Activated CD4-positive, alpha-beta T cell treated with anti-CD3 and anti-CD28 coated beads for 36 hours (primary cell): ENCODE measurements around the gene ALDH1L2. TPM values are rescaled to one million over a fixed set of nuclear protein-coding genes. Genes with fewer than 3 reads are reported as not detected.

Experiments
- ATAC-seq: fragments of 200-7000 bp; cut with Tn5 transposase; one replicate; pipeline ENCODE4 v1.10.0; 2021; ENCODE audit warnings: mild to moderate bottlenecking, moderate library complexity
- CTCF ChIA-PET: fragments of 350-600 bp; sonication (Branson Sonifier 250); formaldehyde crosslinking; loops from one replicate; lab custom pipeline; 2021; ENCODE audit warnings: antibody characterized with exemption; lab: Charles Lee
- POLR2A ChIA-PET: fragments of 350-600 bp; sonication (Branson Sonifier 250); formaldehyde crosslinking; loops from one replicate; lab custom pipeline; 2021; ENCODE audit warnings: antibody characterized with exemption, inconsistent platforms; lab: Charles Lee
- DNase-seq: peaks from one replicate; pipeline ENCODE4 v3.0.0-alpha.2; 2020
- H3K27ac Mint-ChIP-seq: one replicate; pipeline ENCODE4 v1.8.0; 2021; ENCODE audit warnings: mixed read lengths
- H3K27me3 Mint-ChIP-seq: one replicate; pipeline ENCODE4 v1.8.0; 2021; ENCODE audit warnings: mixed read lengths
- H3K36me3 Mint-ChIP-seq: one replicate; pipeline ENCODE4 v1.8.0; 2021; ENCODE audit warnings: low read depth, mixed read lengths
- H3K4me1 Mint-ChIP-seq: one replicate; pipeline ENCODE4 v1.8.0; 2021; ENCODE audit warnings: mixed read lengths
- H3K4me3 Mint-ChIP-seq: one replicate; pipeline ENCODE4 v1.8.0; 2021; ENCODE audit warnings: mild to moderate bottlenecking, moderate library complexity, mixed read lengths
- H3K9me3 Mint-ChIP-seq: one replicate; pipeline ENCODE4 v1.8.0; 2021; ENCODE audit warnings: low read depth, mixed read lengths
- intact Hi-C, 2 experiments: fragments of 100-400 bp; cut with DNase I in 1 of 2; cut with micrococcal nuclease in 1 of 2; formaldehyde crosslinking; loops; one replicate each; pipeline versions ENCODE4 v1.14.2 to v1.15.1; 2022 to 2024; cut with DNase I, micrococcal nuclease
- total RNA-seq, 2 experiments: library from RNA; stranded (reverse); gene quantifications; one replicate each; pipeline ENCODE4 v1.2.3, GENCODE V29; 2021

The ALDH1L2 gene
- total RNA-seq, result 1 to 10 TPM; 7.1 to 7.6 TPM

DNA sequence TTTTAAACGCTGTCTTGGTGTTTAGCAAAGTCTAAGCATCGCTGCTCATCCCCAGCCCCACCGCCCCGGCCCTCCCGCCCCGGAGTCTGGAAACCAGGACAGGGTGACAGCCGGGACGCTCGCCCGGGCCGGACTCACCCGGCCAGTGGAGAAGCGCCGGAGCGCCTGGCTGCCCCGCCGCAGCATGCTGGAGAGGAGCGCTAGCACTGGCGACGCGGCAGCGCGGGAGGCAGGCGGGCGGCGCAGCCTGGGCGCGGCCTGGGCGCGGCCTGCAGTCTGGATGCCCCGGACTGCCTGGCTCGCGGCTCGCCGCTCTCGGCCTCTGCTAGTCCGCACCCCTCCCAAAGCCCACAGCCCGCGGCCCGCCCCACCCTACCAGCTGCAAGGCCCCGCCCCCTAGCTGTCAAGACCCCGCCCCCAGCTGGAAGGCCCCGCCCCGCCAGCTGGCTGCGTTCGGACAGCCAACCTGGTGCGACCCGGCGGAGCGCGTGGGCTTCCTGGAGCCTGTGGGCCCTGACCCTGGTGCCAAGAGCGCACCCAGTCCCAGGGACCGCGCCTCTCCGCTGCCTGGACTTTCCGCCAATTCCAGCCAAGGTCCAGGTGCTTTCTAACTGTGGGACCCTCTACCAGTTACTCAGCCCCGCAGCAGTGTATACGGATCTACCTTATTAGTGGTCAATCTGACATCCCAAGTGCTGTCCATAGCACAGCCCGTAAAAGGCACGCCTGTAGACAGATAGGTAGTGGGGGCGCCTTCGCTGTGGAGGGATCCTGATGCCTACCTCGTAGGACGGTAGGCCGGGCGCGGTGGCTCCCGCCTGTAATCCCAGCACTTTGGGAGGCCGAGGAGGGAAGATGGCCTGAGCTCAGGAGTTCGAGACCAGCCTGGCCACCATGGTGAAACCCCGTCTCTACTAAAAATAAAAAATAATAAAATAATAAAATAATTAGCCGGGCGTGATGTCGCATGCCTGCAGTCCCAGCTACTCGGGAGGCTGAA, at the start of gene ALDH1L2:
TSS of gene ALDH1L2 (minus strand) at position 208 of the 1,000 bp plus-strand sequence. CDS start at position 186, 22 bp downstream.
- H3K4me1 Mint-ChIP-seq, result peaks cover 7% of the 10 kb centered on the region
- peak; percentile 80 for DNase-seq
- H3K36me3 Mint-ChIP-seq, result no peaks in the 10 kb centered on the region
- POLR2A ChIA-PET, result no interaction called here
- peaks cover 24% of the 10 kb centered on the region for H3K27me3 Mint-ChIP-seq
- CTCF ChIA-PET, result no interaction called here
- peaks cover 3% of the 10 kb centered on the region for H3K9me3 Mint-ChIP-seq
- H3K4me3 Mint-ChIP-seq, result peak within 1 kb of the TSS; percentile 76
- peak; percentile 96 for ATAC-seq
- intact Hi-C loops, result loop anchor here in 1 of 2 experiments (1.0 kb wide), 1 partner anchor 23 kb away; the partner anchor contains the start of gene WASHC4
- H3K27ac Mint-ChIP-seq, result peak within 1 kb of the TSS; percentile 59

DNA sequence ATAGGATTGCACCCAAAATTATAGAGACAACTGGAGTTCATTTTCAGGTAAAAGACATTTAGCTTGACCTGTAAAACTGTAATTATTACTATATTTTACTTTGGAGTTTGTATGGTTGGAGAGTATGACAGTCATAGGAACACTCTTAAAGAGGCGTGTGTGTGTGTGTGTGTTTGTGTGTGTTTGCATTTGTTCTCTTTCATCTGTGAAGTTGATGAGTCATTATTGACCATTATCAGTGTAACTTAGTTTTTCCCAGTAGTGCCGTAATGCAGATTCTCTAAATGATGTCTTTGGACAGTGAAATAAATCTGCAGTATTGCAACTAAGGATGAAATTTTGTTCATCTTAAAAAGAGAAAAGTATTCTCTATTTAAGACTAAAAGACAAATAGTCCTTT, 36.3 kb upstream of the ALDH1L2 start:
- POLR2A ChIA-PET, result no interaction called here
- no peak for DNase-seq
- H3K4me3 Mint-ChIP-seq, result no peak overlapping the region
- H3K36me3 Mint-ChIP-seq, result peaks cover 39% of the 10 kb centered on the region
- ATAC-seq, result no peak
- H3K9me3 Mint-ChIP-seq, result no peaks in the 10 kb centered on the region
- H3K4me1 Mint-ChIP-seq, result peaks cover 9% of the 10 kb centered on the region
- no peaks in the 10 kb centered on the region for H3K27me3 Mint-ChIP-seq
- CTCF ChIA-PET, result interaction anchor here (0.7 to 1.3 kb wide), 2 partner anchors 10 to 68 kb away, joined by 3 read pairs; no protein-coding TSS in a partner anchor
- no peak overlapping the region for H3K27ac Mint-ChIP-seq
- intact Hi-C loops, result no loop called here

DNA sequence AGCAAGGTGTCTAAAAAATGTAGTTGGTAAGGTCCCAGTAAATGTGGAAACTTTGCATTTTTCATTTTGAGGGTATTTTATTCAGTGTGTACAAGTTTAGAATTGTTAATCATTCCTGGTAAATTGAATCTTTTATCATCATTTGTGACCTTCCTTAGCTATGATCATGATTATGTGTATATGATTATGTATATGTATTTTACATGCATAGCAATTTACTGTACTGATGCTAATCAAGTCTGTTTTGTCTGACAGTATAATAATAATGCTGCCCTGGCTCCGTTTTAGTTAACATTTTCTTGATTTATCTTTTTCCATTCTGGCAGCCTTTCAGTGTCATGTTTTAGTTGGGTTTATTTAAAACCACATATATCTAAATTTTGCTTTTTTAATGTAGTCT, 32.7 kb upstream of the ALDH1L2 start:
- ChIA-PET CTCF (no interaction called here), POLR2A (no interaction called here)
- H3K36me3 Mint-ChIP-seq, result peaks cover 43% of the 10 kb centered on the region
- no peak overlapping the region for H3K27ac Mint-ChIP-seq
- intact Hi-C loops, result no loop called here
- H3K27me3 Mint-ChIP-seq, result no peaks in the 10 kb centered on the region
- no peak overlapping the region for H3K4me3 Mint-ChIP-seq
- no peak for ATAC-seq
- H3K9me3 Mint-ChIP-seq, result no peaks in the 10 kb centered on the region
- peaks cover 16% of the 10 kb centered on the region for H3K4me1 Mint-ChIP-seq
- DNase-seq, result no peak

DNA sequence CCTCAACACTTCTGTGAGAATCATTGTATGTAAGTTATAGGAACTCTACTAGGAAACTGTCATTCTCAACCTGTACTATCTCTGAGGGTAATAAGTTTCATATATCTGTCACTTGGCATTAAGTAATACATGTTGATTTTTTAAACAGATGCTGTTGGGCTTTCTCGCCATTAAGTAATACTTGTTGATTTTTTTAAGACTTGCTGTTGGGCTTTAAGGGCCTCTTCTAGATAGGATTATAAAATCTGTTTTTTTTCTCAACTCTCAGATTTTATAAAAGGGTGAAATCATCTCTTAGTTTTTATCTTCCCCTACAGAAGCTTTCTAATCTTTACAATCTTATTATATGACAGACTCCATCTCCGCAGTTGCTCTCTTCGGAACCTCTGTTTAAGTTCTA, 28.8 kb upstream of the ALDH1L2 start:
- intact Hi-C loops, result no loop called here
- Mint-ChIP-seq H3K9me3 (no peaks in the 10 kb centered on the region), H3K27ac (no peak overlapping the region), H3K27me3 (no peaks in the 10 kb centered on the region), H3K4me1 (peaks cover 35% of the 10 kb centered on the region), H3K36me3 (peaks cover 35% of the 10 kb centered on the region), H3K4me3 (no peak overlapping the region)
- CTCF ChIA-PET, result no interaction called here
- no peak for DNase-seq
- no peak for ATAC-seq
- POLR2A ChIA-PET, result no interaction called here

DNA sequence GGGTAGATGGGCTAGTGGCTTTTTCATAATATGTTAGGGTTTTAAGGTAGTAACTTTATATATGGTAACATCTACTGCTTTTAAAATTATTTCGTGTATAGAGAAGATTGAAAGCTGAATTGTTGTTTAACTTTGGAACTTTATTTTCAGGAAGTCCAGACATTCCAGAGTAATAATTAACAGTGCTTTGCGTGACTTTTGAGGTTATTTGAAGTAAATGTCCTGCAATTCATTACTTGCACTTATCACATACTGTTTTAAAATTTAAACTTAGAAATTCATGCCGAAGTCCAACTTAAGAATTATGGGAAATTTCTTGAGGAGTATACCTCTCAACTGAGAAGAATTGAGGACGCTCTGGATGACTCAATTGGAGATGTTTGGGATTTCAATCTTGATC, 26.6 kb upstream of the ALDH1L2 start:
- DNase-seq (no peak), ATAC-seq (no peak)
- Mint-ChIP-seq H3K4me3 (no peak overlapping the region), H3K36me3 (peaks cover 24% of the 10 kb centered on the region), H3K27me3 (peaks cover 5% of the 10 kb centered on the region), H3K9me3 (no peaks in the 10 kb centered on the region), H3K27ac (no peak overlapping the region), H3K4me1 (peaks cover 43% of the 10 kb centered on the region)
- intact Hi-C loops, result no loop called here
- CTCF ChIA-PET, result interaction anchor here (0.7 kb wide), 1 partner anchor 10 kb away, joined by 3 read pairs; no protein-coding TSS in a partner anchor
- POLR2A ChIA-PET, result no interaction called here

DNA sequence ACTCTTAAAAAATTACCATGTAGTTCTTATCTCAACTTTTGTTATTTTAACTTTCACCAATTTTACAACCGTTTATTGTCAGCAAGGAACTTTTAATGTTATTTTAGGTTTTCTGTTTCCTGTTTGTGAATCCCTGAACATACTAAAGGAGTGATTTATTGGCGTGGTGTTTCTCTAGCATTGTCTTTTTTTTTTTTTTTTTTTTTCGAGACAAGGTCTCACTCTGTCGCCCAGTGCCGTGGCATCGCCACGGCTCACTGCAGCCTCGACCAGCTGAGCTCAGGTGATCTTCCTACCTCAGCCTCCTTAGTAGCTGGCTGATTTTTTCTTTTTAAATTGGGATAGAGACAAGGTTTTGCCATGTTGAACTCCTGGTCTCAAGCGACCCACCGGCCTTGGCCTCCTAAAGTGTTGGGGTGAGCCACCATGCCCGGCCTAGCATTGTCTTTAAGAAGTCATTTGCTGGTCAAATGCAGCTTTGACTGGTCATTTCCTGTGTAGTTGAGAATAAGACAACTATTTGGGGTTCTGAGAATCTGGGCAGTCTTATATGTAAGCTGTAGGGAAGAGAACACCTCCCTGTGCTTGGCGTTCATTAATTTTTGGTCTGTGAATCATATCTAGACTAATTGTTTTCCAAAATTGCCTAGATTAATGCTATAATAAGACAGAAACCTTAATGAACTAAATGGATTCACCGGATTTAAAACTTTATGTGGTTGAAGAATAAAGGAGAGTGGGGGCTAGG, 25.4 kb upstream of the ALDH1L2 start:
- H3K4me3 Mint-ChIP-seq, result peak overlapping the region; percentile 93
- ChIA-PET CTCF (no interaction called here), POLR2A (no interaction called here)
- DNase-seq (peak; percentile 18), ATAC-seq (no peak)
- peaks cover 22% of the 10 kb centered on the region for H3K36me3 Mint-ChIP-seq
- no peaks in the 10 kb centered on the region for H3K9me3 Mint-ChIP-seq
- peak overlapping the region; percentile 74 for H3K27ac Mint-ChIP-seq
- peaks cover 41% of the 10 kb centered on the region for H3K4me1 Mint-ChIP-seq
- intact Hi-C loops, result loop anchor here (2.0 to 10.0 kb wide), 10 partner anchors 125 to 1985 kb away; partner anchors contain the start of genes TXNRD1 (in 2 of the 2), CKAP4 (in 1 of the 2), CRY1 (in 1 of the 2) and HCFC2 (in 1 of the 2)
- H3K27me3 Mint-ChIP-seq, result peaks cover 9% of the 10 kb centered on the region

DNA sequence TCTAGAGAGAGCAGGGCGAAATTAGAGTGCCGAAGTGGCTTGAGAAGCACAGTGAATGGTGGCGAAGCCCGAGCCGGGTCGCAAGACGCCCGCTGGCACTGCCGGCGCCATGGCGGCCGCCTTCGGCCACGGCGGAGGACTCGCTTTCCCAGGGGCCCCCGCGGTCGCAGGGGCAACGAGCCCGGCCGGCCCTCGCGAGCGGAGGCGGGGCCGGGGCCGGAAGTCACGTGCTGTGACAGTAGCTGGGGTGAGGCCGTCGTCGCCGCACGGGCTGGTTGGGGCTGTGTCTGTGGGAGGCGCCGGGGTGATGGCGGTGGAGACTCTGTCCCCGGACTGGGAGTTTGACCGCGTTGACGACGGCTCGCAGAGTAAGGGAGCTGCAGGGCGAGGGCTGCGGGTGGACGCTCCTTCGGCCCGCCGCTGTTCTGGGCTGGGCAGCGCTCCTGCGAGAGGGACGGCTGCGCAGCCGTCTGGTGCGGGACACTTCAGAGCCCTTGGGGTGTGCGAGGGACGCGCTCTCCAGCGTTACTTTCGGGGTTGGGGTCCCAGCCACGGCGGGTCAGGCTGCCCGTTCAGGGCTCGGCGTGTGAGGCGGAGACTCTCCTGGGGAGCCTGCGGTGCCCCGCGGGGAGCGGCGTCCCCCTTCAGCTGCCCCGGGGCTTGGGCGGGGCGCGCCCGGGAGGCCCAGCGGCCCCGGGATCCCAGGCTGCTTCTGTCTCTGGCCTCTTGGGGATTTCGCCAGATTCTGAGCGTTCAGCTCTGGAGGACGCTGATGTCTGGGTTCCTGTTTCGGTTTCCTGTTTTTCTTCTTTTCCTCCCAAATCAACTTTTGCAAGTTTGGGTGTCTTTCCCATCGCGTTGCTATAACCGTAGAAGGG, 23.5 kb upstream of the ALDH1L2 start, which contains the start of gene WASHC4:
TSS of gene WASHC4 (plus strand) at position 238 of the 878 bp plus-strand sequence. CDS start at position 308, 70 bp downstream.
- peak; percentile 97 for DNase-seq
- Mint-ChIP-seq H3K4me1 (peaks cover 33% of the 10 kb centered on the region), H3K9me3 (no peaks in the 10 kb centered on the region), H3K36me3 (peaks cover 13% of the 10 kb centered on the region), H3K27ac (peak within 1 kb of the TSS; percentile 88), H3K27me3 (peaks cover 13% of the 10 kb centered on the region), H3K4me3 (peak within 1 kb of the TSS; percentile 93)
- CTCF ChIA-PET, result interaction anchor here (0.5 to 0.6 kb wide), 2 partner anchors 74 to 821 kb away, joined by 3 to 5 read pairs; no protein-coding TSS in a partner anchor
- POLR2A ChIA-PET, result interaction anchor here (0.6 to 0.8 kb wide), 4 partner anchors 9 to 726 kb away, joined by 3 read pairs; no protein-coding TSS in a partner anchor
- peak; percentile 96 for ATAC-seq
- intact Hi-C loops, result loop anchor here (1.0 to 10.0 kb wide), 23 partner anchors 23 to 1987 kb away; partner anchors contain the start of genes SLC41A2 (in 2 of the 2), TXNRD1 (in 2 of the 2), ALDH1L2 (in 1 of the 2) and C12orf75 (in 1 of the 2)

DNA sequence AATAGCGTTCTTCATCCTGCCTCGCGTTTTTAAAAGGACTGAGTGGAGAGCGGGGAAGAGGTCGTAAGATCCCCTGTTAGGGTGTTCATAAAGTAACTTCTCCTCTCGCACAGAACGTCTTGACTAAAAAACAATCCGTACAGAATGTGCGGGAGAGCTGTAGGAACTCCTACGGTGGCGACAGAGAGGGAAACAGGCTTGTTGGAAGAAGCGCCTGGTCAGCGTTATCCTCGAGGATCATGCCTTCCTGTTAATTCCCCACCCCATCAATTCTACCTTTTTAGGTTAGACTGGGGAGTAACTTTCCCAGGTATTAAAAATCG, 22.9 kb upstream of the ALDH1L2 start:
- H3K36me3 Mint-ChIP-seq, result peaks cover 9% of the 10 kb centered on the region
- DNase-seq, result no peak
- H3K9me3 Mint-ChIP-seq, result no peaks in the 10 kb centered on the region
- H3K27ac Mint-ChIP-seq, result peak overlapping the region; percentile 88
- intact Hi-C loops, result loop anchor here (1.0 to 10.0 kb wide), 20 partner anchors 23 to 1988 kb away; partner anchors contain the start of genes SLC41A2 (in 2 of the 2), TXNRD1 (in 2 of the 2), ALDH1L2 (in 1 of the 2) and CHST11 (in 1 of the 2)
- H3K4me3 Mint-ChIP-seq, result peak overlapping the region; percentile 93
- peak; percentile 8 for ATAC-seq
- POLR2A ChIA-PET, result interaction anchor here (0.8 kb wide), 1 partner anchor 31 kb away, joined by 3 read pairs; no protein-coding TSS in a partner anchor
- CTCF ChIA-PET, result interaction anchor here (0.5 kb wide), 1 partner anchor 74 kb away, joined by 3 read pairs; no protein-coding TSS in a partner anchor
- peaks cover 15% of the 10 kb centered on the region for H3K27me3 Mint-ChIP-seq
- H3K4me1 Mint-ChIP-seq, result peaks cover 29% of the 10 kb centered on the region

DNA sequence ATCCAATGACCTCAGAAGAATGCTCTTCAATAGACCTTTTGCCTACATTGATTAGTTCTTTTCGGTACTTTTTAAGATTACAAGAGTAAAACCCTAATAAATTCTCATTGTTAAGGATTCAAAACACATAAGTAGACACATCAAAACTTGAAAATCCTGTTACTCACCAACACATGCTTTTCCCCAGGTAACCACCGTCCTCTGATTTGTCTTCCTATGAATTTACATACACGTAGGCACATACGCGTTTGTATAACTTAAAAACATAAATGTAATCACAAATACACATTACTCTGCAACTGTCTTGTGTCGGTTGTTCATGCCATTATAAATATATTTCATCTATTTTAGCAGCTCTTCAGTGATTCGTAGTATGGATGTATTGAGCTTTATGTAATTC, 22.4 kb upstream of the ALDH1L2 start:
- intact Hi-C loops, result loop anchor here (1.0 to 10.0 kb wide), 20 partner anchors 22 to 1988 kb away; partner anchors contain the start of genes SLC41A2 (in 2 of the 2), TXNRD1 (in 2 of the 2), ALDH1L2 (in 1 of the 2) and CHST11 (in 1 of the 2)
- Mint-ChIP-seq H3K27ac (peak overlapping the region; percentile 88), H3K36me3 (peaks cover 5% of the 10 kb centered on the region), H3K4me1 (peaks cover 24% of the 10 kb centered on the region), H3K27me3 (peaks cover 18% of the 10 kb centered on the region), H3K9me3 (no peaks in the 10 kb centered on the region), H3K4me3 (peak overlapping the region; percentile 93)
- ATAC-seq (no peak), DNase-seq (no peak)
- ChIA-PET POLR2A (no interaction called here), CTCF (interaction anchor here (1.0 kb wide), 1 partner anchor 25 kb away, joined by 3 read pairs; no protein-coding TSS in a partner anchor)

DNA sequence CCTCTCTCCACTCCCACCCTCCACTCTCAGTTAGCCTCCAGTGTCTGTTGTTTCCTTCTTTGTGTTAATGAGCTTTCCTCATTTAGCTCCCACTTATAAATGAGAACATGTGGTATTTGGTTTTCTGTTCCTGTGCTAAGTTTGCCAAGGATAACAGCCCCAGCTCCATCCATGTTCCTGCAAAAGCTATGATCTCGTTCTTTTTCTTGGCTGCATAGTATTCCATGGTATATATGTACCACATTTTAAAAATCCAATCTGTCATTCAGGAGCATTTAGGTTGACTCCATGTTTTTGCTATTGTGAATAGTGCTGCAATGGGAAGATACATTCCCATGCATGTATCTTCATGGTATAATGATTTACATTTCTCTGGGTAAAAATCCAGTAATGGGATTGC, 20.5 kb upstream of the ALDH1L2 start:
- Mint-ChIP-seq H3K4me1 (peaks cover 16% of the 10 kb centered on the region), H3K27ac (no peak overlapping the region), H3K27me3 (peaks cover 18% of the 10 kb centered on the region), H3K4me3 (no peak overlapping the region), H3K9me3 (no peaks in the 10 kb centered on the region), H3K36me3 (peaks cover 1% of the 10 kb centered on the region)
- ChIA-PET POLR2A (no interaction called here), CTCF (interaction anchor here (0.8 kb wide), 1 partner anchor 17 kb away, joined by 3 read pairs; no protein-coding TSS in a partner anchor)
- ATAC-seq (no peak), DNase-seq (no peak)
- intact Hi-C loops, result loop anchor here (5.0 to 10.0 kb wide), 8 partner anchors 147 to 1990 kb away; partner anchors contain the start of genes TXNRD1 (in 2 of the 2), CKAP4 (in 1 of the 2), CRY1 (in 1 of the 2) and HCFC2 (in 1 of the 2)
